HEK293 (cell line): ENCODE measurements around the gene ZNF440.

Experiments used
- CTCF ChIP-seq: fragments of 450-650 bp; formaldehyde crosslinking; IDR thresholded peaks from 2 replicates; pipeline ENCODE4 v1.5.1; 2016; ENCODE audit warnings: missing biosample characterization, missing genetic modification characterization
- ZBTB21 ChIP-seq: fragments of 450-650 bp; formaldehyde crosslinking; IDR thresholded peaks from 2 replicates; pipeline ENCODE4 v1.5.1; 2017; ENCODE audit warnings: missing biosample characterization, missing genetic modification characterization
- TF ChIP-seq, protein P1 (sequence below): fragments of 450-650 bp; formaldehyde crosslinking; IDR thresholded peaks from 2 replicates; pipeline ENCODE4 v1.5.1; 2016; ENCODE audit warnings: missing biosample characterization, missing genetic modification characterization
- TF ChIP-seq, protein P2 (sequence below): fragments of 450-650 bp; formaldehyde crosslinking; IDR thresholded peaks from 2 replicates; pipeline ENCODE4 v1.5.1; 2016; ENCODE audit warnings: missing biosample characterization, missing genetic modification characterization

DNA sequence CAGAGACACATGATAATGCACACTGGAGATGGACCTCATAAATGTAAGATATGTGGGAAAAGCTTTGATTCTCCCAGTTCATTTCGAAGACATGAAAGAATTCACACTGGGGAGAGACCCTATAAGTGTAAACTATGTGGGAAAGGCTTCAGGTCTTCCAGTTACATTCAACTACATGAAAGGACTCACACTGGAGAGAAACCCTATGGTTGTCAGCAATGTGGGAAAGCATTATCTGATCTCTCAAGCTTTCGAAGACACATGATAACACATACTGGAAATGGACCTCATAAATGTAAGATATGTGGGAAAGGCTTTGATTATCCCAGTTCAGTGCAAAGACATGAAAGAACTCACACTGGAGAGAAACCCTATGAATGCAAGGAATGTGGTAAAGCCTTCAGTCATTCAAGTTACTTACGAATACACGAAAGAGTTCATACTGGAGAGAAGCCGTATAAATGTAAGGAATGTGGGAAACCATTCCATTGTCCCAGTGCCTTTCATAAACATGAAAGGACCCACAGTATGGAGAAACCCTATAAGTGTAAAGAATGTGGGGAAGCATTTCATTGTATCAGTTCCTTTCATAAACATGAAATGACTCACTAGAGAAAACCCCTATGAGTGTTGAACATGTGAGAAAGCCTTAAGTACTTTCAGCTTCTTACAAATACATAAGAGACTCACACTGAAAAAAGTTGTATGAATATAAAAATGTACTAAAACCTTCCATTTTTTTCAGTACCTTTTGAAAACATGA is 32.6 kb upstream of the ZNF440 start:
- TF ChIP-seq, protein P1, sequence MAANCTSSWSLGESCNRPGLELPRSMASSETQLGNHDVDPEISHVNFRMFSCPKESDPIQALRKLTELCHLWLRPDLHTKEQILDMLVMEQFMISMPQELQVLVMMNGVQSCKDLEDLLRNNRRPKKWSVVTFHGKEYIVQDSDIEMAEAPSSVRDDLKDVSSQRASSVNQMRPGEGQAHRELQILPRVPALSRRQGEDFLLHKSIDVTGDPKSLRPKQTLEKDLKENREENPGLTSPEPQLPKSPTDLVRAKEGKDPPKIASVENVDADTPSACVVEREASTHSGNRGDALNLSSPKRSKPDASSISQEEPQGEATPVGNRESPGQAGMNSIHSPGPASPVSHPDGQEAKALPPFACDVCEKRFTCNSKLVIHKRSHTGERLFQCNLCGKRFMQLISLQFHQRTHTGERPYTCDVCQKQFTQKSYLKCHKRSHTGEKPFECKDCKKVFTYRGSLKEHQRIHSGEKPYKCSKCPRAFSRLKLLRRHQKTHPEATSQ = no peak
- TF ChIP-seq, protein P2, sequence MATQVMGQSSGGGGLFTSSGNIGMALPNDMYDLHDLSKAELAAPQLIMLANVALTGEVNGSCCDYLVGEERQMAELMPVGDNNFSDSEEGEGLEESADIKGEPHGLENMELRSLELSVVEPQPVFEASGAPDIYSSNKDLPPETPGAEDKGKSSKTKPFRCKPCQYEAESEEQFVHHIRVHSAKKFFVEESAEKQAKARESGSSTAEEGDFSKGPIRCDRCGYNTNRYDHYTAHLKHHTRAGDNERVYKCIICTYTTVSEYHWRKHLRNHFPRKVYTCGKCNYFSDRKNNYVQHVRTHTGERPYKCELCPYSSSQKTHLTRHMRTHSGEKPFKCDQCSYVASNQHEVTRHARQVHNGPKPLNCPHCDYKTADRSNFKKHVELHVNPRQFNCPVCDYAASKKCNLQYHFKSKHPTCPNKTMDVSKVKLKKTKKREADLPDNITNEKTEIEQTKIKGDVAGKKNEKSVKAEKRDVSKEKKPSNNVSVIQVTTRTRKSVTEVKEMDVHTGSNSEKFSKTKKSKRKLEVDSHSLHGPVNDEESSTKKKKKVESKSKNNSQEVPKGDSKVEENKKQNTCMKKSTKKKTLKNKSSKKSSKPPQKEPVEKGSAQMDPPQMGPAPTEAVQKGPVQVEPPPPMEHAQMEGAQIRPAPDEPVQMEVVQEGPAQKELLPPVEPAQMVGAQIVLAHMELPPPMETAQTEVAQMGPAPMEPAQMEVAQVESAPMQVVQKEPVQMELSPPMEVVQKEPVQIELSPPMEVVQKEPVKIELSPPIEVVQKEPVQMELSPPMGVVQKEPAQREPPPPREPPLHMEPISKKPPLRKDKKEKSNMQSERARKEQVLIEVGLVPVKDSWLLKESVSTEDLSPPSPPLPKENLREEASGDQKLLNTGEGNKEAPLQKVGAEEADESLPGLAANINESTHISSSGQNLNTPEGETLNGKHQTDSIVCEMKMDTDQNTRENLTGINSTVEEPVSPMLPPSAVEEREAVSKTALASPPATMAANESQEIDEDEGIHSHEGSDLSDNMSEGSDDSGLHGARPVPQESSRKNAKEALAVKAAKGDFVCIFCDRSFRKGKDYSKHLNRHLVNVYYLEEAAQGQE (tag by site-specific recombination) = no peak
- no peak for TF ChIP-seq ZBTB21 (tag by site-specific recombination)
- no peak for TF ChIP-seq CTCF (tag by site-specific recombination)
